ENCODE data around the gene PPM1K.

The PPM1K gene

DNA sequence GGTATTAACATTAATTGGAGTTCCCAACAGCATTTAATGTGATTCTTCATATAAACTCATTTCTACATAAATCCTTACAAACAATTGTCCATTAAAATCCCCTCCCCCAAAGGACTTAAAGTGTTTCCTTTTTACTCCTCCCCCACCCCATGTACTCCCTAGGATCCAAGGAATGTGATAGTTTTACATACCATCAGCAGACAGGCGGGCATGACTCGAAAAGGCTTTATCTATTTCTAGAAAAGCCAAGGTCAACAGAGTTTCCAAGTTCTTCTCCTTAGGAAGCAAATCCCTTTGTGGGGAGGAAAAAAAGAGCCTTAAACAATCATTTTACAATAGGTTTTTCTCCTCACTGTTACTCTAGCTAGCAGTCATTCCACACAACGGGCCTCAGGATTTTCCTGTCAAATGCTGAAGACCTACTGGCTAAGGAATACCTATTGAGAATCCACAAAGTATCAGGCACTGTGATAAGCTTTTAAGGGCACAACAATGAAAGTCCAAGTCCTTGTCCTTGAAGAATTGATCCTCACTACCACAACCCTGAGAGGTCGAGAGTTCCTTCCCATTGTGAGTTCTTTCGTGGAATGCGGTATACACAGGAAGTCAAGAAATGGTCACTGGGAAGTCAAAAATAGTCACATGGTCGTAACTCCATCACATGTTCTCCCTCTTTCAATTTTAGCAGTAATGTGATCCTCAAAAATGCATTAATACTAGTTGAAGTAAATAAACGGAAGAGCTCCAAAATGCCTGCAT lies 7.2 kb downstream of the PPM1K start:
- no peak for DNase-seq

DNA sequence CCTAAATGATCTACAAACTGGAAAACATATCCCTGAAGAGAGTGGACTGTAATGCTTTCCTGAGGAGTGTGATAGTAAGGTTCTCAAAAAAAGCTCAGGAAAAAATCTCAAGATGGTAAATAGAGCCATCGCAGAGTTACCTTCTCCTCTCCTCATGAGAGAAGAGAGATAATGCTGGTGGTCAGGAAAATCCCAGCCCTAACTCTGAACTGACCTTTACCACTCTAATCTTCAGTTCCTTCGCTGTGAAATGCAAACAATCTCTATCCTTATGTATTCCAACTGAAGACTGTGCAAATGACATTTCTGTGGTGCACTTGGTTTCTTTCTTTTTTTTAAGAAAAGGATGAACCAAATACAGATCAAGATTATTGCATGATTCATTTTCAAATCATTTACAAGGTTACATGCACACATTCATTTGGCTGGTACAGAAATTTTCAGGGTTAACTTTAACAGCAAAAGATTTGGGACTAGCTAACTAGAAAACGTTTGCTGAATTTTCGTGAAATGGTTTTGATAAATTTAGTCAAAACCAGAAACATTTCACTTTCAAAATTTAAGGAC lies 8.3 kb downstream of the PPM1K start:
- no peak for DNase-seq

- DNase-seq = no peak
Observed at GRCh38 chr4:88275516-88275915, 8.8 kb downstream of the PPM1K start.

DNA sequence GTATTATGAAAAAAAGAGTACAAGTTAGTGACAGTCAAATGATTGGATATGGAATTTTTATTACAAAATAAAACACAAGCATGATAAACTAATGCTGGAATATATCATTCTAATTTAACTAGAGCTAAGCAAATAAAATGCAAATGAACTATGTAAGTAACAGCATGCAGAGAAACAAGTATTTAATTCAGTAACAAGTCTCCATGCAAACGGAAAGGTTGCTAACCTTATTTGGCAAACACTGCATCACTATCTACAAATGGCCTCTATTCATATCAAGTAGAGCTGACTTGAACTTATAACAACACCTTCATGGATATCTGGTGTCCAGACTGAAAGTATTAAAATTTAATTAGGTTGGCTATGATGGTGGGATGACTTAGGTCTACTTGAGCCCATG lies 15.4 kb downstream of the PPM1K start:
- no peak for DNase-seq

DNA sequence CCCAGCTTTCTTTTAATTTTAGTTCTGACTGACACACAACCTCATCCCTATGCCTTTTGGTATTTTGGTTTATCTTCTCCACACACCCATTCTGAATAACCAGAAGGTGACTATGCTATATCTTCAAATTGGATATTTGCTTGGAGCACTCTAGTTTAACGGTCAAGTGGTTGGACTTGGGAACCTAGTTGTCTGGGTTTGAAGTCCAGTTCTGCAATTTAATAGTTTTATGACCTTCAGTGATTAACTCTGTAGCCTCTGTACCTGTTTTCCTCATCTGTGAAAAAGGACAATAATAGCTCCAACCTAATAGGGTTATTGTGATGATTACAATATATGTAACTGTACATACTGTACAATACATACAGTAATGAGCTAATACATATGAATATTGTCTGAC lies 20.0 kb downstream of the PPM1K start:
- DNase-seq = no peak

DNA sequence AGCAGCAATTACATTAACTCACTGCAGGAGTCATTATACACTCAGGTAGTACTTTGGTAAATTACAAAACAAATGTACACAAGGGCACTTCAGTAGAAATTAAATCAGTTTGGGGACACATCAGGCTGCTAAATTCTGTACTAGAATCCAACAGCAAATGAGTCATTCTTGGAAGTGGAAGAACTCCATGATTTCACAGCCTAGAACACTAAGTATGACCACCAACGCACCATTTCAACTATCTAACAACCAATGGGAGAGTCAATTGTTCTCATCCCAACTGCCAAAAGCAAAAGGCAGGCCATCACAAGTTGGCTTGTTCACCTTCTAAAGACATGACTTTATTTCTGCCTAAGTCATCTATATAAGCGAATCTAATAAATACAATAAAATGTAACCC lies 26.6 kb downstream of the PPM1K start:
- no peak for DNase-seq

GRCh38 chr4:88255111-88255510 lies 29.2 kb downstream of the PPM1K start:
- no peak for DNase-seq

GRCh38 chr4:88251924-88252323 lies 32.4 kb downstream of the PPM1K start:
- DNase-seq = no peak

DNA sequence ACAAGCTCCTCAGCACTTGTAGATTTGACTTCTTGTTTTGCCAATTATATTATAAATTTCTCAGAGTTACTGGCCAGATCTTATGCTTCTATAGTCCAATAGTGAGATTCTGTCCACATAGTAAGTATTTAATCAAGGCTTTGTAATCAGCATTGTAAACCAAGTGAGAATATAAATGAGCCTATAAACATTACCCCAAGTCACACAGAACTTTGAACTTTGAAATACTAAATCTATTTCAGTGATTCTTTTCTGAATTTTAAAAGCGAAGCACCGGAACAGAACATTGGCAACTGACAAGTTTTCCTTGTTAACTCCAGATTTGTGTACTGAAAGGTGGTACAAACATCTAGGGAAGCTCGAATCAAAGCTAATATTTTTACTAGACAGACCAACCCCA lies 37.2 kb downstream of the PPM1K start:
- DNase-seq = no peak

DNA sequence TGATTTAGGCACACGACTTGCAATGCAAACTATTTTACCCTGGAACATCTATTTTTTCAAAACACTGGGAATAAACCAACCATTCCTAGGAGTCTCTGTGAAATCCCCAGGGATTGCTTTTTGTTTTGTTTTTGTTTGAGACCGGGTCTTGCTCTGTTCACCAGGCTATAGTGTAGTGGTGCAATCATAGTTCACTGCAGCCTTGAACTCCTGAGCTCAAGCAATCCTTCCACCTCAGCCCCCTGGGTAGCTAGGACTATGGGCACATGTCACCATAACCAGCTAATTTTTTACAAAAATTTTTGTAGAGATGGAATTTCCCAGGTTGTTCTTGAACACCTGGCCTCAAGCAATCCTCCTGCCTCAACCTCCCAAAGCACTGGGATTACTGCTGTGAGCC lies 37.8 kb downstream of the PPM1K start:
- no peak for DNase-seq

DNA sequence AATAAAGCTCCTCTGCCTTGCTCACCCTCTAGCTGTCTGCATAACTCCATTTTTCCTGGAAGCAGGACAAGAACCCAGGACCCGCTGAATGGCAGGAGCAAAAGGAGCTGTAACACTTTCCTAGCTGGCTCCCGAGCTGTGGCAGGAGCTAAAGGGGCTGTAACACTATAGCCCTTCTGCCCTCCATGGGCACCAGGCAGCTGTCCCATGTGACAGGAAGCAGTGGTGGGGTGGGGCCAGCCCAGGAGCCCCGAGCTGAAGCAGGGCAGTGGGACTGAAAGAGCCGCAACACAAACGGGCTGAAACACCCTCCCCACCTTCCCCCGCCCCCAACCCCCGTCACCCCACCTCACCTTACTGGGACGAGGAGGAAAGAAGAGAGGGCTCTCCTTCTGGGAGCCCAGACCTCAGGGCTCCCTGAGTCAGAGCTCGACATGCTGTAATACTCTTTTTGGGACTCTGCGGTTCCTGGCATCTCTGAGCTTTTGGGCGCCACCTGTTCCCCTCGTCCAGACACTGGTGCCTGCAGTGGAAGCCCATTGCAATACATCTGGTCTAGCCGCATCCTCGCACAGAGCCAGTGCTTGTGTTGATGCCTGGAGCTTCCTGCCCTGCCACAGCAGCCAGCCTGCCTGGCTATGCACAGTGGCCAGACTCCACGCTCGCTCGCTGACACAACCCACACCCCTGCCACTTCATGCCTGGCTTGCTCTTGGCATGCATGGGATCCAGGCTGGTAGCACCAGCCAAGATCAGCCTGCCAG lies 39.4 kb downstream of the PPM1K start:
- DNase-seq = peak; percentile 77

- DNase-seq = no peak
Observed at GRCh38 chr4:88244056-88244455, 40.3 kb downstream of the PPM1K start.

DNA sequence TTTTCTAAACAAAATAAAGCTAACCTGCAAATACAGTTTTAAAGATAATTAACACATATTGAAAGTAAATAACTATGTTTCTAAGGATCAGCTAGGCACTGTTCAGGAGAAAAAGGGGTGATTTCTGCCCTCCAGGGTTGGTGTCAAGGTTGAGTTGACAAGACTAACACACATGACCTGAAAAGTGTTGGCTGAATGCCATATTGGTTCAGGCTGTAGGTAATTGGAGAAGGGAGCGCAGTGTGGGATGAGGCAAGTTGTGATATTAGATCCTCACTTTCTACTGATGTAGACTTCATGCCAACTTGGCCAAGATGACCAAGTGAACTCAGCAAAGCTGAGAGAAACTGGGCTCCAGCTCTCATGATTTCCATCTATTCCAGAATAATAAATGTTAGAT lies 42.2 kb downstream of the PPM1K start:
- DNase-seq = no peak

- no peak for DNase-seq
Observed at GRCh38 chr4:88240297-88240714, 44.1 kb downstream of the PPM1K start.

- DNase-seq = no peak
Observed at GRCh38 chr4:88230969-88231771, 53.2 kb downstream of the PPM1K start.

GRCh38 chr4:88230461-88230891 lies 53.9 kb downstream of the PPM1K start:
- no peak for DNase-seq

DNA sequence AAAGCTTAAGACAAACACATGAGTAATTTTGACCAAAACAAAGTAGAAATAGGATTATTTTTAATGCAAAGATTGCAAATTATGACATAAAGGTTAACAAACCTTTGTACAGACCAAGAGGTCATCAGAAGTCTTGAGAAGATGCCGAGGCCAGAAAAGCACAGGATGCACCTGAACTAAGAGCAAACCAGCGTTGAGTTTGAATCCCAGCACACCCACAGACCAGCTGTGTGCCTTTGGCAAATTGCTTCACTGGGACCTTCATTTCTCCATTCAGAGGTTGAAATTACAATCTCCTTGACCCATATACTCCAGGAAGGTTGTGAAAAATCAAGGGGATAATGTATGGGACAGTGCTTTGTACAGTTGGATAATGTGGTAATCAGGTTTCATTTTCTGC lies 56.6 kb downstream of the PPM1K start:
- no peak for DNase-seq

- DNase-seq = no peak
Observed at GRCh38 chr4:88226143-88226542, 58.2 kb downstream of the PPM1K start.

DNA sequence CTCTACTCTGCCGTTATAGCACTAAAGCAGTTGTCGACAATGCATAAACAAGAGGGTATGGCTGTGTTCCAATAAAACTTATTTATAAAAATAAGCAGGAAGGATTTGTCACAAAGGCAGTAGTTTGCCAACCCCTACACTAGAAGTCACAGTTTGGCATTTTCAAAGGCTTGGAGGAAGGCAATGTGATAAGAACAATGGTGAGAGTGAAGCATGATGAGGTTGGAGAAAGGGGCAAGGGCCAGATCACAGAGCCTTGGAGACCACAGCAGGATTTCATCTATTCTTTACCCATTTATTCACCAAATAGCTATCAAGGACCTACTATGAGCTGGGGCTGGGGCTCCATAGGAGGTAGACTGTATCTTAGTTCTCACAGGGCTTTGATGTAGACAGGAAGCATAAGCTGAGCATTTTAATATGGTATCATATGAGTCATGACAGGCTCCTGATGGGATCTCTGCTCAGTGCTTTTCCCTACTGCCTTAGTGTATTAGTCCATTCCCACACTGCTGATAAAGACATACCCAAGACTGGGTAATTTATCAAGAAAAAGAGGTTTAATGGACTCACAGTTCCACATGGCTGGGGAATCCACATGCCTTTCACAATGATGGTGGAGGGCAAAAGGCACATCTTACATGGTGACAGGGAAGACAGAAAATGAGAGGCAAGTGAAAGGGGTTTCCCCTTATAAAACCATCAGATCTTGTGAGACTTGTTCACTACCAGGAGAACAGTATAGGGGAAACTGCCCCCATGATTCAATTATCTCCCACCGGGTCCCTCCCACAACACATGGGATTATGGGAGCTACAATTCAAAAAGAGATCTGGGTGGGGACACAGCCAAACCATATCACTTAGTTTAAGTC lies 58.9 kb downstream of the PPM1K start:
- DNase-seq = no peak

- no peak for DNase-seq
Observed at GRCh38 chr4:88223516-88223915, 60.8 kb downstream of the PPM1K start.

GRCh38 chr4:88219099-88219498 lies 65.3 kb downstream of the PPM1K start:
- no peak for DNase-seq

GRCh38 chr4:88217169-88217568 lies 67.2 kb downstream of the PPM1K start:
- DNase-seq = no peak

All from activated effector memory CD4-positive, alpha-beta T cell treated with anti-CD3 and anti-CD28 coated beads, Interleukin-2, amount 50 U/mL, for 16 hours (primary cell).